ENCODE measurements around the gene ANKH. TPM values are rescaled to one million over a fixed set of nuclear protein-coding genes. Genes with fewer than 3 reads are reported as not detected.

Gene ANKH
- total and polyA plus RNA-seq, 5 donors, result 60.9 to 155 (median 134) TPM

DNA sequence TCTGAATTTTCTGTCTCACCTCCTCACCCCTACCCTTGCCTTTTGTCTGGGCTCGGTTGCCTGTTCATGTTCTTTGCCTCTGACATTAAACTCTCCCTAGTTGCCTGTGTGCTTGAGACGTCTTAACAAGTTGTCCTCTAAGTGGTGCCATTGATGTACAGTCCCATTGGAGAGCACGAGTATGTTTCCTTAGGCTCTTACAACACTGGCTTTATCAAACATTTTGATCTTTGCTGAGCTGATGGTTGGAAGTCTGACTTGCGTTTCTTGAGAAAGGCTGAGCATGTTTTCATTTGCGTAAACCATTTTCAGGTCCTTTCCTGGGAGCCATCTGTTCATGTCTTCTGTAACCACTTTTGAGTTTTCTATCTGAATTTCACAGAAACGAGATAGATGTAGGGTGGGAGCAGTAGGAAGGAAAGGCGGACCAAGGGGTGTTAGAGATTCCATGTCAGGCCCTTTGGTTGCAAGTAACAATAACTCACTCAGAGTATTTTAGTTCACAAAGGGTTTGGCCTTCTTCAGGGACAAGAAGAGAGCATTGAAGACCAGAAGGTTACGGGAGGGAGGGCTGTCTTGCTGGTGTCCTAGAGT is 171.7 kb downstream of the ANKH start:
- DNase-seq (no peak), ATAC-seq (no peak)
- peaks cover 6% of the 10 kb centered on the region for H3K4me1 ChIP-seq (ENCODE audit: control insufficient read depth, insufficient read depth, low read length)
- 81% methylated on average over 8 of the region's 8 CpGs for WGBS
- H3K9me3 ChIP-seq (ENCODE audit: control insufficient read depth, low read length), result peaks cover 2% of the 10 kb centered on the region
- H3K27ac ChIP-seq (ENCODE audit: low read length), result no peak overlapping the region
- intact Hi-C loops (cut with DNase I), result no loop called here
- no peak overlapping the region for H3K4me3 ChIP-seq (ENCODE audit: low read length)
- H3K27me3 ChIP-seq (ENCODE audit: control insufficient read depth, insufficient read depth), result no peaks in the 10 kb centered on the region

DNA sequence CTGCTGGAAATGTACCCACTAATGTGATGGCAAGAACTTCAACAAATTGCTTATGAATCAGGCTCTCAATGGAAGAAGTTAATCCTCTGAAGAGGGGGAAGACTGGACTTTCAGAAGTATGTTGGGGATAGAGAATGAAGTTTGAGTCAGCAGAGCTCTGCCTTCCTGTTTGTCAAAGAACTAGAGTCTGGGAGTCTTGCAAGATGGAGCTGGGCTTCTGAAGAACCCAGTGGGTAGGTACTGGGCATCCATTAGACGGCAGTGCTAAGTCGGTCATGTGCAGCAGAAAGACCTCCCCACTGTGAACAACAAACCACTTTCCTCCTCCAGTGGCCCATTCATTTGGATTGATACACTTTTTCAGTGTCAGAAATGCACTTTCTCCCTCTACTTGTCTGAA is 172.4 kb downstream of the ANKH start:
- WGBS, result 99% methylated on average over 2 of the region's 2 CpGs
- Histone ChIP-seq H3K4me3 (ENCODE audit: low read length) (no peak overlapping the region), H3K4me1 (ENCODE audit: control insufficient read depth, insufficient read depth, low read length) (peaks cover 6% of the 10 kb centered on the region), H3K27me3 (ENCODE audit: control insufficient read depth, insufficient read depth) (no peaks in the 10 kb centered on the region), H3K9me3 (ENCODE audit: control insufficient read depth, low read length) (peaks cover 2% of the 10 kb centered on the region), H3K27ac (ENCODE audit: low read length) (no peak overlapping the region)
- DNase-seq (no peak), ATAC-seq (no peak)
- intact Hi-C loops (cut with DNase I), result no loop called here

DNA sequence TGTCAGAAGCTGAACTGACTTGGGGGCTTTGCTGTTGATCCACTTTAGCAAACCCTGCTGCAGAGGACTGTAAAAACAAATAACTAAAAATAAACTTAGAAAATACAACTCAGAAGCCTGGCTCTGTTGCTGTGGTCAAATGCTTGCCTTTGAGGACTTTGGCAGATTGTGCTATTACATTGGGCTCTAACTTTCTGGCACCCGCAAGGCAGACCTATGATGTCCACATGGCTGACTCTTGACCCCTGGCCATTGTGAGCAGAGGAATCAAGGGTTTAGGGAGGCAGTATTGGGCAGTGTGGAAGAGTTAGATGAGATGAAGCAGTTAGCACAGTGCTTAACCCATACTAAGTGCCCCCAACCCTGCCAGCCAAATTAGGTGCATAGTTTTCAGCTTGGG is 173.1 kb downstream of the ANKH start:
- intact Hi-C loops (cut with DNase I), result no loop called here
- Histone ChIP-seq H3K27ac (ENCODE audit: low read length) (peak overlapping the region; percentile 30), H3K9me3 (ENCODE audit: control insufficient read depth, low read length) (peaks cover under 1% of the 10 kb centered on the region), H3K27me3 (ENCODE audit: control insufficient read depth, insufficient read depth) (no peaks in the 10 kb centered on the region), H3K4me3 (ENCODE audit: low read length) (no peak overlapping the region), H3K4me1 (ENCODE audit: control insufficient read depth, insufficient read depth, low read length) (peaks cover 6% of the 10 kb centered on the region)
- ATAC-seq (peak in 1 of 2 donors; percentile 15), DNase-seq (no peak)
- 78% methylated on average over 1 of the region's 1 CpG for WGBS

DNA sequence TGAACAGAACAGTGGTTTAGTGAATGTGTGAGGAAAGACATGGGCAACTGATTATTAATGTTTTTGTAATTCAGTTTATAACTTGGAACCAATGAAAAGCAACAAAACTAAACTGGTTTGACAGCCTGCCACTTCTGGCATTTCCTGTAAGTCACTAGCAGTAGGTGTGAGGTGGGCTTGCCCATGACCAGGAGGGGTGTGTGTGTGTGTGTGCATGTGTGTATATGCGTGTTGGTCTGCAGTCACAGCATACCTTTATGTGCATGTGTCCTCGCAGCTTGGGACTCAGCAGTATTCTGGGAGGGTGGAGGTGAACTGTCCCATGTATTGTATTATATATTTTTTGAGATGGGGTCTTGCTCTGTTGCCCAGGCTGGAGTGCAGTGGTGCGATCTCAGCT is 174.7 kb downstream of the ANKH start:
- WGBS, result 98% methylated on average over 3 of the region's 3 CpGs
- Histone ChIP-seq H3K4me3 (ENCODE audit: low read length) (no peak overlapping the region), H3K27me3 (ENCODE audit: control insufficient read depth, insufficient read depth) (no peaks in the 10 kb centered on the region), H3K4me1 (ENCODE audit: control insufficient read depth, insufficient read depth, low read length) (peaks cover 6% of the 10 kb centered on the region), H3K9me3 (ENCODE audit: control insufficient read depth, low read length) (no peaks in the 10 kb centered on the region), H3K27ac (ENCODE audit: low read length) (no peak overlapping the region)
- intact Hi-C loops (cut with DNase I), result no loop called here
- DNase-seq (no peak), ATAC-seq (no peak)

DNA sequence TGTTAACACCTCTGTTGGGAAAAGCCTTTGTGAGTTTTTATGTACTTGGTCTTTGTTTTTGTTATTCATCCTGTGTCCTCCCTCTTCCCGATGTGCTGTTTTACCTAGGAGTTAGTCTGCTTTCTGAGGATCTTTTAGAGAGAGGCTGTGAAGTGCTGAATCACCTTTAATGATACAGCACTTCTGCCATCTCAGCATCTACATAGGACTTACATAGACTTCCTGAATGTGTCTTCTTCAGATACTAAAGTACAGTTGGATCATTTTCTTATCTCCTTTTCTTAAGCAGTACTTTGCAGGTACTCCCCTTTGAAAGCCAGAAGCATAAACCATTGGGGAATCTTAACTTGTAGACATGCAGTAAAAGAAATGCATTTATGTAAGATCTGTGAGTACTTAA is 175.5 kb downstream of the ANKH start:
- WGBS, result 61% methylated on average over 1 of the region's 1 CpG
- Histone ChIP-seq H3K9me3 (ENCODE audit: control insufficient read depth, low read length) (peaks cover 2% of the 10 kb centered on the region), H3K4me1 (ENCODE audit: control insufficient read depth, insufficient read depth, low read length) (peaks cover 4% of the 10 kb centered on the region), H3K4me3 (ENCODE audit: low read length) (no peak overlapping the region), H3K27ac (ENCODE audit: low read length) (no peak overlapping the region), H3K27me3 (ENCODE audit: control insufficient read depth, insufficient read depth) (no peaks in the 10 kb centered on the region)
- intact Hi-C loops (cut with DNase I), result no loop called here
- DNase-seq (no peak), ATAC-seq (no peak)

DNA sequence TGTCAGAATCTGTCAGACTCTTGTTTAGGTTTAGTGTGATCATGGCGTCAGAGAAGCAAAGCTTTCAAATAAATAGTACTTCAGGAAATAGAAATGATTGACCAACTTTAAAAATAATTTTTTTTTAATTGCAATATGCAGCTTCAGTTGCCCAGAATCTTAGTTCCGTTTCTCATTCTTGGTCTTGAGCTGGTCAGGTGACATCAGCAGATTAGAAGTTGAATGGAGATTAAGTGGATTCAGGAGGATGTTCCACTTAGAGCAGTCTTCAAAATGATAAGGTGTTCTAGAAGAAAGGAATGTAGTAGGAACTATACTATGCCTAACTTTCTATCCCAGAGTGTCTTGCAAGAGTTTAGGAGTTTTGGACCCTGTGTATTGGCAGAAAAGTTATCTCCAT is 176.4 kb downstream of the ANKH start:
- Histone ChIP-seq H3K4me1 (ENCODE audit: control insufficient read depth, insufficient read depth, low read length) (no peaks in the 10 kb centered on the region), H3K9me3 (ENCODE audit: control insufficient read depth, low read length) (peaks cover 7% of the 10 kb centered on the region), H3K27ac (ENCODE audit: low read length) (no peak overlapping the region), H3K27me3 (ENCODE audit: control insufficient read depth, insufficient read depth) (no peaks in the 10 kb centered on the region), H3K4me3 (ENCODE audit: low read length) (no peak overlapping the region)
- 81% methylated on average over 2 of the region's 2 CpGs for WGBS
- ATAC-seq, result no peak
- intact Hi-C loops (cut with DNase I), result no loop called here
- no peak for DNase-seq

DNA sequence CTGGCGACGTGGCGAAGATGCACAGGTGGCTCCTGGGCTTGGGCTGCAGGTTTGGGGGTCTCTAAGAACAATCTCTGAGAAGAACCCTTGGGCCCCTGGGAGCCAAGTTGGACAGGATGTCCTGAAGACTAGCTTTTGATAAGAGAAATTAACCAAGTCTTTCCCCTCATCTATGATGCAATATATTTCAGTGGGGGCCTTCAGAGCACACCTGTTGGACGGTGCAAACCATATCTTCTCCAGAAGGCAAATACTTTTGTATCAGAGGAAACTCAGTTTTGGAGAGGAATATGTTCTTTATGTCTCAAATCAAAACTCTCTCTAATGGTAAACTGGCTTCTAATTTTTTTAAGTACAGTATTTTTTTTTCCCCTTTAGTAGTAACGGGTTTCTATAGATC is 178.5 kb downstream of the ANKH start:
- Histone ChIP-seq H3K4me3 (ENCODE audit: low read length) (no peak overlapping the region), H3K27ac (ENCODE audit: low read length) (no peak overlapping the region), H3K9me3 (ENCODE audit: control insufficient read depth, low read length) (peaks cover 8% of the 10 kb centered on the region), H3K27me3 (ENCODE audit: control insufficient read depth, insufficient read depth) (no peaks in the 10 kb centered on the region), H3K4me1 (ENCODE audit: control insufficient read depth, insufficient read depth, low read length) (no peaks in the 10 kb centered on the region)
- ATAC-seq (no peak), DNase-seq (no peak)
- WGBS, result 95% methylated on average over 5 of the region's 5 CpGs
- intact Hi-C loops (cut with DNase I), result no loop called here

DNA sequence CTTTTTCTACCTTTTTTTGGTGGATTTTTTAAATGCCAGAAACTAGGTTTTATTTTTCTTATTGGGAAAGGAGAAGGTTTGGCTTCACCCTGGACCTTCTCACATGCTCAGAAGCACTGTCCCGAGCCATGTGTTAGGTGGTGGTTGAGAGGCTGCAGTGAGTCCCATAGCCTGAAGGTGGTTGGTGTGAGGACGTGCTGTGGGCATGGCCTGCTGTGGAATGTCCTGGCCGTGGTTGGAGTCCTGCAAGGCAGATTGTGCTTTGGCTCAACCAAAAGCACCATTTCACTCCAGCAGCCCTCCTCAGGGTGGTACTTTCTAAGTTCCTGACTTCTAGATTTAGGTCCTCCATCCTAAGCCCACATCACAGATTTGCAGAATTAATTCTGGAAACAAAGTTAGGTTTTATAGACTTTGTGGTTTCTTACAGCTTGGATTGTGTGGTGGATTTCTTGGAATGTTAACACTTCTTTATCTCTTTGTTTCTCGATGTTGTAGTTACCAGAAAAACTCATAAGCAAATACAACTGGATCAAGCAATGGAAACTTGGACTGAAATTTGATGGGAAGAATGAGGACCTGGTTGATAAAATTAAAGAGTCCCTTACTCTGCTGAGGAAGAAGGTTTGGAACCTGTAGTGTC is 184.4 kb downstream of the ANKH start:
- H3K4me1 ChIP-seq (ENCODE audit: control insufficient read depth, insufficient read depth, low read length), result no peaks in the 10 kb centered on the region
- WGBS, result 27% methylated on average over 4 of the region's 4 CpGs
- peak overlapping the region; percentile 81 for H3K27ac ChIP-seq (ENCODE audit: low read length)
- peaks cover 9% of the 10 kb centered on the region for H3K9me3 ChIP-seq (ENCODE audit: control insufficient read depth, low read length)
- intact Hi-C loops (cut with DNase I), result loop anchor here in 2 of 4 donors (10.0 kb wide), 1 partner anchor 328 kb away; no protein-coding TSS in a partner anchor
- peak; percentile 73 to 79 for ATAC-seq
- no peaks in the 10 kb centered on the region for H3K27me3 ChIP-seq (ENCODE audit: control insufficient read depth, insufficient read depth)
- no peak overlapping the region for H3K4me3 ChIP-seq (ENCODE audit: low read length)
- DNase-seq, result peak in 2 of 3 donors; percentile 69 to 72

DNA sequence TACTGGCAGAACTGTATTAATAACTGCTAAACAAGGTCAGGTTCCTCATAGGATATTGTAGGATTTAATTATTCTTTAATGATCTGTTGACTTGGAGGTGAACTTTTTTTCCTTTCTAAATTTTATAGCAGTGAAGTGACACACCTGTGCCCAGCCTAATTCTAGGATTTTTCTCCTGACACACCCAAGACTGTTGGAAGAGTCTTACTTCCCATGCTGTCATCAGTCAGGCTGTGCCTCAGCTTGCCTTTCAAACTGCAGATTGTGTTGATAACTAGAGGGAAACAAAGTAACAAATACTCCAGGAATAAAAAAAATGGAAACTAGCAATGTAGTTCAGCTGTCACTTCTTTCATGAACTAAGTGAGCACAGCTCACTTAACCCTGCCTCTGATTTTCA is 185.1 kb downstream of the ANKH start:
- H3K4me1 ChIP-seq (ENCODE audit: control insufficient read depth, insufficient read depth, low read length), result no peaks in the 10 kb centered on the region
- DNase-seq (no peak), ATAC-seq (no peak)
- H3K27ac ChIP-seq (ENCODE audit: low read length), result peak overlapping the region; percentile 49
- peaks cover 9% of the 10 kb centered on the region for H3K9me3 ChIP-seq (ENCODE audit: control insufficient read depth, low read length)
- no peaks in the 10 kb centered on the region for H3K27me3 ChIP-seq (ENCODE audit: control insufficient read depth, insufficient read depth)
- intact Hi-C loops (cut with DNase I), result loop anchor here in 2 of 4 donors (10.0 kb wide), 1 partner anchor 328 kb away; no protein-coding TSS in a partner anchor
- no peak overlapping the region for H3K4me3 ChIP-seq (ENCODE audit: low read length)

DNA sequence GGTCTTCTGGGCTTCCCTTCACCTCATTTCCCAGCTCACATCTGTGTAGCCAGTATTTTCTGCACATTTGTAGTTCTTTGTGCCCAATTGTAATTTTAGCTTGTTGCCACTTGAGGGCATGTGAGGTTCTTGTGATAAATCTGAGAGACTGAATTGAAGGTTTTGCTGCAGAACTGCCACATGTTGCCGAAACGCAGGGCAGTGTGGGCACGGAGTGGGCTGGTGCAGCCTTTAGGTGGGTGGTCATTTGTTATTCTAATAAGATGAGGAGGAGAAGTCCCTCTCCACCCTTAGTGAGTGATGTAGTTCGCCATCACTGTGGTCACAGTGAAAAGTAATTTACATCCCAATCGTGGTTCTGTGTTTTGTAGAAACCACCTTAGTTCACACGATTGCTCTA is 185.8 kb downstream of the ANKH start:
- no peaks in the 10 kb centered on the region for H3K4me1 ChIP-seq (ENCODE audit: control insufficient read depth, insufficient read depth, low read length)
- intact Hi-C loops (cut with DNase I), result loop anchor here in 2 of 4 donors (10.0 kb wide), 1 partner anchor 329 kb away; no protein-coding TSS in a partner anchor
- peak in 1 of 3 donors; percentile 43 for DNase-seq
- peak in 1 of 2 donors; percentile 54 for ATAC-seq
- H3K27me3 ChIP-seq (ENCODE audit: control insufficient read depth, insufficient read depth), result no peaks in the 10 kb centered on the region
- H3K27ac ChIP-seq (ENCODE audit: low read length), result peak overlapping the region; percentile 57
- no peak overlapping the region for H3K4me3 ChIP-seq (ENCODE audit: low read length)
- H3K9me3 ChIP-seq (ENCODE audit: control insufficient read depth, low read length), result peaks cover 7% of the 10 kb centered on the region
- 38% methylated on average over 6 of the region's 6 CpGs for WGBS

DNA sequence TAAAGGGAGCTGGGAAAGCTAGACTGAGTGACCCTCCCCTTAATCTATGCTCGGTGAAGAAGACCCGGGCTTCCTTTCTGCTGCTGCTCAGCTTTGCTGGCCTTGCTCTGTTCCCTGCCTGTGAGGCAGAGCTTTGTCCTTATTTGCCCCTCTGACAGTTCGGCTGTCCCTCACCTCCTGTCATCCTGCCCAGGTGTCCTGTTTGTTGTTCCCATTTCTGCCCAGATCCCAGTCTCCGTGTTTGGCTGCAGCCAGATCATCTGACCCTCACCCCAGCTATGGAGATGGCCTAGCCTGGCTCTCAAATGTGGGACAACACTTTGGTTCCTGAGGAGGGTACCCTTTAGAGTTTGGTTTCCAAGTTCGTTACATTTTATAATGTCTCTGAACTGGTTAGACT is 186.8 kb downstream of the ANKH start:
- intact Hi-C loops (cut with DNase I), result loop anchor here in 2 of 4 donors (10.0 kb wide), 1 partner anchor 330 kb away; no protein-coding TSS in a partner anchor
- no peak for DNase-seq
- Histone ChIP-seq H3K4me3 (ENCODE audit: low read length) (no peak overlapping the region), H3K27ac (ENCODE audit: low read length) (peak overlapping the region; percentile 6), H3K9me3 (ENCODE audit: control insufficient read depth, low read length) (peaks cover 2% of the 10 kb centered on the region), H3K27me3 (ENCODE audit: control insufficient read depth, insufficient read depth) (no peaks in the 10 kb centered on the region), H3K4me1 (ENCODE audit: control insufficient read depth, insufficient read depth, low read length) (no peaks in the 10 kb centered on the region)
- ATAC-seq, result peak; percentile 44 to 73
- WGBS, result 57% methylated on average over 5 of the region's 5 CpGs
